Stimulated activated CD4-positive, alpha-beta T cell treated with anti-CD3 and anti-CD28 coated beads, TNF-alpha, amount 100 ng/mL, for 1 hour (primary cell): Measurements from ENCODE around the gene AKAP5.
"Not testable (repeated sequence)": the region's sequence is repeated elsewhere in the genome, so short reads cannot be mapped to it uniquely, and the experiment has no call there.

Experiments
- DNase-seq, 3 donors: peaks; one replicate each; pipeline ENCODE4 v3.0.0-alpha.2; 2020; ENCODE audit warnings: low read depth in 3 of 3, low spot score in 1 of 3

The AKAP5 gene

DNA sequence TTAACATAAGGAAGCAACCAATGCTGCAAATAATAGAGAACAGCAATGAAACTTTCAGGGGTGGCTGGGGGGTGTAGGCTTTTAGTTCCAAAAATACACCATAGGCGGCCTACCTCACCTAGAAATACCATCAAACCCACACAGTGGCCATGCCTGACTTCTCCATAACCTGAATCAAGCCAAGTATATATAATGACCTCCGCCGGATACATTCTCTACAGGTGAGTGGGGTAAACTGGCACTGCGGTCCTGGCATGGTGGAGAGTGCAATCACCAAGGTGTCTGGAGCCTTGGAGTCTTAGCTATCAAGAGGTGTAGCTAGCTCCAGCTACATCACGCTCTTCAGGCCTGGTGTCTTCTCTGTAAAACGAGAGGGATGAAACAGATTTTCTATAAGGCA, 37.2 kb downstream of the AKAP5 start:
- DNase-seq = no peak

DNA sequence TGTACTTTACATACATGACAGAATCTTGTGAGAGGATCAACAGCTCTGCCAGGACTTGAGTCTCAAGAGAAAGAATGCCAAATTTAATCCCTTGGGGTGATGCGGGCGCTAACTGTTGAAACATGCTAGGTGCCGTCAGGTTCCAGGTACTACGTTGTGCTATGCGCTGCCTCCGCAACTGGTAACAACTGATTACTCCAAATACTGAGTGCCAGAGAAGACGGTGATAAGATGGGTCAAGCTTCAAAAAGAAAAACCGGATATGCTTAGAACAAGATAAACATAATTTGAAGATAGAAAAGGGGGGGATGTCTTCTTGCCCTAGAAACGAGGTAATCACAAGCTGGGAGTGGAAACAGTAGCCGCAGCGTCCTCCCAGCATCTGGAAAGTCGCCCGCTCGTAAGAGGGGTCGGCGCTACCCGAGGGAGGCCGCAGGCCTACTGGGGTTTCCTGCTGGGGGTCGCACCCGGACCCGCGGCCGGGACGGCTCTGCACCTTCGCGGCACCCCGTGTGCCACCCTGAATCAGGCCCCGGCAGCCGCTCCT, 37.7 kb downstream of the AKAP5 start:
- DNase-seq = peak in 1 of 3 donors; percentile 18

DNA sequence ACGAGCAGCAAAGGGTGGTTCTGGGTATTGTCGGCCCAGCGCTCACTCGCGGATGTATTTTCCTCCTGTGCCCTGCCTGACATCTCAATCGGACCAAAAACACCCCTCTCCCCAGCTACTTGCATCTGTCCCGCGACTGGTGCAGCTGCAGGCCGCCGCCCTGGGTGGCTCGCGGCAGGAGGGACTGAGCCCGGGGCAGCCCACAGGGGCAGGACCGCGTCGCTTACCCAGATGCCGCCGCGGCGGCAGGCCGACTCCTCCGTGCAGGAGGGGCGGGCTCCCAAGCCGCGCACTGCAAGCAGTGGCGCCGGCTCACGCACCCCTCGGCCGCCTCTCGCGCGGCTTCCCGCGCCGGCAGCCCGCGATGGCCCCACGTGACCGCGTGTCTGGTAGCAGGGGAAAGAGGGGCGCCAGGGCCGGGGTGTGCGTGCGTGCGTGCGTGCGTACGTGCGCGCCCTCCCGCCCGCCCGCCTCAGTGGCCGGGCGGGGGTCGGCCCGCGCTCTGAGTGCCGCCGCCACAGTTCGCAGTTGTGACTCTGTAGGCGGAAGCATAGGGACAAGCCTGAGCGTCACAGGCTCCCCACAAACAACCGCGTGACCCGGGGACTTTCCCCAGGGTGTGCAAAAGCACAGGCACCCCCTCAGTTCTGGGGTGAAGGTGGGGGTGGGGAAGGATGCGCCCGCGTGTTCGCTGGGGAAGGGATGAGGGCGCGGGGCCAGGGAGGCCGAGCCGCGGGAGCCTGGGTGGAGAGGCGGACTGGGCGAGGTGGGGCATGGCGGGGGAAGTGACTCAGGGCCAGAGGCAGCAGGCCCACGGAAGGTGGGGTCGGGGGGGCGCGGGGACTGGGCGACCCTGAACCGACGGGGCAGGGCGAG, 38.4 kb downstream of the AKAP5 start, which contains the start of gene ZBTB25:
ZBTB25 (minus strand) TSS at position 405 of the 876 bp plus-strand sequence. CDS start 13,305 bp downstream, outside the sequence.
- DNase-seq = peak; percentile 79 to 93 (median 90)

DNA sequence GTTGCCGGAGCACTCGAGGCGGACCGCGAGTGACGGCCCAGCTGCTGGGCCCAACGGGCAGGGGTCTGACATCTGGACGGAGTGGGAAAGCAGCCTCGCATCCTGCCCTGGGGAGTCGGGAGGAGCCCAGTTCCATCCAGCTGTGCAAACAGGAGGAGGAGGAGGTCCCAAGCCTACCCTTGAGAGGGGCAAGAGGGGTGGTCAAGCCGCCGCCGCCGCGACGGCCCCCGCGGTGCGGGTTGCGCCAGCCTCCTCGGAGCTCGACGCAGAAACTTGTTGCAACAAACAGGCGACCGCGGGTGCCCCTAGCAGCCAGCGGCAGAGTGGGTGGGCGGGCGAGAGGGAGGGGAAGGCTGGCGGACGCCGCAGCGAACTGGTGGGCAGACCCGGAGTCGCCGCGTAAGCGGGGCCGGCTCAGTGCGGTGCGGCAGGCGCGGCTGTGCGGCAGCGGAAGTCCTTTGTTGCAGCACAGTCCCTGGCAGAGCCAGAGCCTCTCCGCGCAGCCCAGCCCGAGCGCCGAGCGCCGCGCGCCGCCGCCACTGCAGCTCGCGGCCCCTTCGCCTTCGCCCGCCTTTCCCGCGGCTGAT, 39.1 kb downstream of the AKAP5 start, which contains the start of gene ZBTB1:
ZBTB1 (plus strand) TSS at position 461 of the 587 bp plus-strand sequence. CDS start 16,735 bp downstream, outside the sequence.
- DNase-seq = peak; percentile 59 to 72 (median 68)

DNA sequence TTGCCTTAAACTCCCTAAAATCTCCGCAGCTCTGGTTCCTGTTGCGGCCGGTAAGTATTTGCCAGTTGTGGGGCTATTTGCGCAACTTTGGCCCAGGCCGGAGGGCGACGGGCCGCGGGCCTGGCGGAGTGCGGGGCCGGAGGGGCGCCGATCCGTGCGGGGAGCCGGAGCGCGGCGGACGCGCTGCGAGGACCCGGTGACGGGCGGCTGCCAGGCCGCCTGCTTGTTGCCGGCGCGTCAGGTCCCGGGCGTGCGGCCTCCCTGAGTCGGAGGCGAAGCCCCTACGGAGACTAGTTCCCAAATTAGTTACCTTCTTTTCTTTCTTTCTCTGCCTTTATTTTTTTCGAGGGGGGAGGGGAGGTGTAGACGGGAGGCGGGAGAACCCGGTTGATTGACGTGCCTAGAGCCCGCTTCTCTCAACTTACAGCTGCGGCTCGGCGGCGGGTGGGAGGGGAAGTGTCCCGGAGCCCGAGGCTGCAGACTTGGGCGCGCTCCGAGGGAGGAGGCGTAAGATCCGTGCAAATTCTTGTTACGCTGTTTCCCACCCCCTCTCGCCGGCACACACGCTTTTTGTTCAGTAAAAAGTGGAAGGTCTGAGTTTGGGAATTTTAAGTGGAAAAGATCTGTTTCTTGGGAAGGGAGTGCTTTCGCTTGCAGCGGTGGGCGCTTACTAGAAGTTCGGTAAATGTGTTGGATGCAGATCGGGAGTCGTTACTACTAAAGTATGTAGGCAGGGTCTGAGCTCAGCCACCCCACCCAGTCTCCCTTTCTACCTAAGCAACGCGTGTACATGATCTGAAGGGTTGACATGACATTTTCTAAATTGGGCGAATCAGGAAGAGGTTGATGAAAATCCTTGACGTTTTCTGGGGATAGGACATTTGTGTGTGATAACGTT, 39.8 kb downstream of the AKAP5 start:
- peak; percentile 60 to 67 (median 66) for DNase-seq

DNA sequence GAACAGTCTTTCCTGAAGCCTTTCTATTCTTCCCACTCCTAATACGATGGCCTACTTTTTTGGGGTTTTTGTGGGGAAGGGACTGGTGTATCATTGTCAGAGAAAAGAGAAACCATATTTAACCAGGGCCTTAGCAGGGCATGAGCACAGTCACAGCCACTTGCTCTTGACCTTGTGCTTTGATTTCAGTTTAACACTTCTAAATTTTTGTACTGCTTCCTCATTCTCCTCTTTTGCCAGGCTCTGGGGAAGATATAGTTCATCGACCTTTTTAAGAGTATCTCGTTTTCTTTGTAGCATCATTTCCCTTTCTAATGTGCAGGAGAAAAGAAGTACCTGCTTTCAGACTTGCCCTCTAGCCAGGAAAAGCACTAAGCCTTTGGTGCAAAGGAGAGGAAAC, 41.4 kb downstream of the AKAP5 start:
- DNase-seq = no peak

DNA sequence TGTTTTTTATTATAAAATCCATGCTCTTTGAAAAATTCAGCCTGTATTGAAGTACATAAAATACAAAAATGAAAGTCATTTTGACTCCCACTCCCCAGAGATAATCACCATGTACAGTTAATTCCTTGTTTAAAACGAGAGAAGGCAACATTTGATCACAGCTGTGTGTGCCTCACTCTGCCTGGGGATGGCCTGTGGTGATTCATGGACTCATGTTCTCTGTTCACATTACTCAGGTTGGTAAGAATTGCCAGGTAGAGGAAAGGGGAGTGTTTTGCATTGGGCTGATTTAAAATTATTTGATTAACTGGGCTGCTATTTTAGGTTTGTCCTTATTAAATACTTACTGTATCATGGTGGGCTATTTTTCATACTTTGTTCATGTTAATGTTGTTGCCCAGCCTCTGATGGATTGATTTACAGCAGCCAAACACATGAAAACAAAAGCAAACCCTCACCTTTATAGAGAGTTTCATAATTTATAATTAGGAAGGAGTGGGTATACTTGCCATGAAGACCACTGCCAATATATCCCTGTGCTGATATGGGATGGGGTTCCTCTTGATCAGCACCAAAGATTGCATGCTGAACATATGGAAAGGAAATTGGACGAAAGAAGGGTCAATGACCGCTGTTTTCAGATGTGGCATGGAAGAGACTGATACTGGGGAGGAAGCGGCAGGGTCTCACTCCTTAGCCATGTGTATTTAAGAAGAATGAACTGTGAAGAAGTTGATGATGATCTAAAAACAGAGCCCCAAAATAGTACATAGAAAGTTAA, 42.3 kb downstream of the AKAP5 start:
- peak in 1 of 3 donors; percentile 14 for DNase-seq

DNA sequence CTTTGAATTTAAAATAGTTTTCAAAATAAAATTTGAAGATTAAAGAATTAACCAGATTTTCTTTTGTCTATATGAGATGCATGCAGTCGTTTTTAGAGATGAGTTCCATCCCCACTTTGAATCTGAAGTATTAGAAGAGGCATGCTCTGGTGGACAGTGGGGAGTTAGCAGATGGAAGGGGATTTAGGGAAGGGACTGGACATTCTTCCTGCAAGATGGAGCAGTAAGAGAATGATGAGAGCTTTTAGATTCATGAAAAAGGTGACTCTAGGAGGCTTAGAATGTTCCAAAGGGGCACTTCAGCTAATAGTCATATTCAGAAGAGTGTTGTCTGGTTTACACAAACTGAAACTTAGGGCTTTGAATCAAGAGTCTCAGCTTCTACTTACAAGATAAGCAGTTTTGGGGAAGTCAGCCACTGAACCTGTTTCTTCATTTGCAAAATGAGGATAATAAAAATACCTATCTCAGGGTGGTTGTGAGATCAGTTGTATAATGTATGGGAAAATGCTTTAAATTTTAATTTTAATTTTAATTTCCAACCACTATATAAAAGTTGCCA, 43.0 kb downstream of the AKAP5 start:
- no peak for DNase-seq

DNA sequence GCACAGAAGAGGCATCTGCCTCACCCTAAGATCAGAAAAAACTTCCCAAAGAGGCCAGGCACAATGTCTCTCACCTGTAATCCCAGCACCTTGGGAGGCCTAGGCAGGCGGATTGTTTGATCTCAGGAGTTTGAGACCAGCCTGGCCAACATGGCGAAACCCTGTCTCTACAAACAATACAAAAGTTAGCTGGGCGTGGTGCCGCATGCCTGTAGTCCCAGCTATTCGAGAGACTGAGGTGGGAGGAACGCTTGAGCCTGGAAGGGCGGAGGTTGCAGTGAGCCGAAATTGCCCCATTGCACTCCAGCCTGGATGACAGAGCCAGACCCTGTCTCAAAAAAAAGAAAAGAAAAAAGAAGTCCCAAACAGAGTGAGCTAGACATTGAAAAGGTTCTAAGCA, 43.7 kb downstream of the AKAP5 start:
- DNase-seq = no peak

DNA sequence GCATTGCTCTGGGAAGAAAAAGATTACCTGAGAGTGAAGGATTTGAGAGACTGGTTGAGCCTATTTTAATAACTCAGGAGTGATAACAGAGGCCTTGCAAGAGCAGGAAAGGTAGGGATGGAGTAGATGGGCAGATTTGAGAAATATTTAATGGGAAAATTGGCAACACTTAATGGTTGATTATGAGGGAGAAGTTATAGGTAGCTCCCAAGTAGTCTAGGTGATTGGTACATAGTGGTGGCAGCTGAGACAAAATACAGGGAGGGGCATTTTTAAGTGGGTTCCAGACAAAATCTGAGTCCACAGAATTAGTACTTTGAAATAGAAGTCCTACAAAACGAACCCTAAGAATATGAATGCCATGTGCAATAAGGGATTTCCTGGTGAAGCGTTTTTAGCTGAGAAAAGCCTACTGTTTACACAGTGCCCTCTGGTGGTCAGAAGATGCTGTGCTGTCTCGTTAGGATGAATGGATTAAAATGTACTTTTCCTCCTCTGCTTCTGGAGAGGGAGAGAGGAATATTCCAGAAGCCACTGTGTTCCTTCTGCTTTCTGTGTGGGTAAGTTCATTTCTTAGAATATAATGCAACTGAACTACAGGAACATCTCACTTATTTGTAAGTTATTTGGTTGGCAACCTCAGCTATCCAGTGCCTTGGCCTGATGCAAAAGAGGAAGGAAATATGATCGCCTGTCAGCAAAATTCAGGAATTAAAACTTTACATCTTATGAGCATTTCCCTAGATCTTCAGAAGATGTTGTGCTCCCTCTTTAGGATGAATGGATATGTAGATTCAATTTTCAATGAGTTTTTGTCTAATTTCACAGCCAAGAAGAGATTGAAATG, 45.7 kb downstream of the AKAP5 start:
- DNase-seq = peak in 2 of 3 donors; percentile 27 to 31

DNA sequence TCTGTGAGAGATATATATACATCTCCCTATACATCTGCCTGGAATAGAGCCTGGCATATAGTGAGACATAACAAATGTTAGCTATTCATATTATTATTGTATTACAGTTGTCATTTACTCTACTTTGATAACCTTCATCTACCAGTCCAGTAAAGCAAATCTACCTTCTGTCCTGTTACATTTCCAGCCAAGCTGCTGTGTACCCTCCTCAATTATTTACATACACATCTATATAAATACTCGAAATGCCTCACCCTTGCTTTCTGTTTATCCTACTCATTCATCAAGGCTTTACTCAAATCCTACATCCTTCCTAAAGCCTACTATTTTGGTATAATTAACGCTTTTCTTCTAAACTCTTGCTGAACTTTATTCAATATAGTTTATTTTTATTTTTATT, 48.0 kb downstream of the AKAP5 start:
- DNase-seq = no peak

DNA sequence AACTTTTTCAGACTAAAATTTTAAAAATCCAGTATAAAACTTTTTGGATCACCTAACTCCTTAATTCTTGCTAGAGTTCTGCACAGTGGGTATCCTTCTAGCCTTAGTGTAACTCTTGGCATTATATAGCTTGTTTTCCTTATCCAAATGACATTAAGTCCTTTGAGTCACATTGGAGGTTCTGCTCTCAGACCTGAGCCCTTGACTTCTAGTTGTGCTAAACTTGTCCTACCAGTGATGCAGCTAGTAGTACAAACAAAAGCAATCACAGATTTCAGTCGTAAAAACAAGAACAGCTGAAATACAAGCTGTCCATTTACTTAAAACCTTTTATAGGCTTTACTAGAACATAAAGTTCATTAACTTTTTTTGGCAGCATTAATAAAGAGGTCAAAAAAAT, 49.8 kb downstream of the AKAP5 start:
- no peak for DNase-seq

DNA sequence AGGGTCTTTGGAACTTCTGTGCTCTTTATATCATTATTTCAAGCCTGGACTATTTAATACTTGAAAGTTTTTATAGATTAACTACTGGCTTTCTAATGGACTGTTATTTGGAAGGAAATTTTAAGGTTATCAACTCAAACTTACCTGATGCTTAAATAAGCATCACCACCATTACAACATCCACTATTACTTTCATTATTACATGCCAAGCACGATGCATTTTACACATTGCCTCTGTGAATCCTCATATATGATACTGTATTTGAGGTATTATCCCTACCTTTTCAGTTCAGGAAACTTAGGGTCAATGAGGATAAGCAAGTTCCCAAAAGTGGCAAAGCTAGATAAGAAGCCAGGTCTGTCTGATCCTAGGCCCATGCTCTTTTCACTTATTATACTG, 51.7 kb downstream of the AKAP5 start:
- no peak for DNase-seq

DNA sequence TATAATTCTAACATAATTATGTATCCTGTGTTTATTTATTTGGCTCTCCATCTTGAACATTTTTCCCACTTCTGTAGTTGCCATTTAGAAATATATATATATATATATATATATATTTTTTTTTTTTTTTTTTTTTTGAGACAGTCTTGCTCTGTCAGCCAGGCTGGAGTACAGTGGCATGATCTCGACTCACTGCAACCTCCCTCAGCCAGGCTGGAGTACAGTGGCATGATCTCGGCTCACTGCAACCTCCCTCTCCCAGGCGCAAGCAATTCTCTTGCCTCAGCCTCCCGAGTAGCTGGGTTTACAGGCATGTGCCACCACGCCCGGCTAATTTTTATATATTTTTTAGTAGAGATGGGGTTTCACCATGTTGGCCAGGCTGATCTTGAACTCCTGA, 52.4 kb downstream of the AKAP5 start:
- not testable (repeated sequence) for DNase-seq

DNA sequence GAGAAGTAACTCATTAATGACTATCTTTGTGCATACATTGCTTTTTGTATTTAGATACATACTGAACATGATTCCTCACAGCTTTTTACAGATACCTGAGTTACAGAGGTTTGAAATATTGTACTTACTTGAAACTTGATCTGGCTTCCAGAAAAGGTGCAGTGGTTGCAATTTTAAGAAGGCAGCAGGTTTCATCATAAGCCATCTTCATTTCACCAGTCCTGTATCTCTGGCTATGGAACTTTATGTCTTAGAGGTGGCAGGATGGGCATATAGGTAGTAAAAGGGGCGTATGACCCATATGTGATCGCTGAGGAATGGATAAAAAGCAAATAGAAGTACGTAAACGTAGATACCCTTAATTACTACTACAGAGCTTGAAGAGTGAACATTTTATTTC, 52.9 kb downstream of the AKAP5 start:
- no peak for DNase-seq

DNA sequence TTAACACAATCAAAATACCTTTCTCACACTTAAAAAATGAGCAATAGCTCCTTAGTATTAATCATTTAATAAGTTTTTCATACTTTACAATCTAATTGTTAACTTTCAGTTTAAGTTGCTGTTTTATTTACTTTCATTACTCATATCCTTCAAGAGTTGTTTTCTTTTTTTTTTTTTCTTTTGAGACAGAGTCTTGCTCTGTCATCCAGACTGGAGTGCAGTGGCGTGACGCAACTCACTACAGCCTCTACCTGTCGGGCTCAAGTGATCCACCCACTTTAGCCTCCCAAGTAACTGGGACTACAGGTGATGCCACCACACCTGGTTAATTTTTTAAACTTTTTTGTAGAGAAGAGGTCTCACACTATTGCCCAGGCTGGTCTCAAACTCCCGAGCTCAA, 55.4 kb downstream of the AKAP5 start:
- DNase-seq = no peak

DNA sequence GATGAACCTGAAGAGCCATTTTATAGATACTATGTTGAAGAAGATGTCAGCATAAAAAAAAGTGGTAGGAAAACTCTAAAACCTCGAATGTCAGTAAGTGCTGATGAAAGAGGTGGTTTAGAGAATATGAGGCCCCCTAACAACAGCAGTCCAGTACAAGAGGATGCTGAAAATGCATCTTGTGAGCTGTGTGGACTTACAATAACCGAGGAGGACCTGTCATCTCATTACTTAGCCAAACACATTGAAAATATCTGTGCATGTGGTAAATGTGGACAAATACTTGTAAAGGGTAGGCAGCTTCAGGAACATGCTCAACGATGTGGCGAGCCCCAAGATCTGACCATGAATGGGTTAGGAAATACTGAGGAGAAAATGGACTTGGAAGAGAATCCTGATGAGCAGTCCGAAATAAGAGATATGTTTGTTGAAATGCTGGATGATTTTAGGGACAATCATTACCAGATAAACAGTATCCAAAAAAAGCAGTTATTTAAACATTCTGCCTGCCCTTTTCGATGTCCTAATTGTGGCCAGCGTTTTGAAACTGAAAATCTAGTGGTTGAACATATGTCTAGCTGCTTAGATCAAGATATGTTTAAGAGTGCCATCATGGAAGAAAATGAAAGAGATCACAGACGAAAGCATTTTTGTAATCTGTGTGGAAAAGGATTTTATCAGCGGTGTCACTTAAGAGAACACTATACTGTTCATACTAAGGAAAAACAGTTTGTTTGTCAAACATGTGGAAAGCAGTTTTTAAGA, 57.5 kb downstream of the AKAP5 start:
- DNase-seq = no peak
